Lung (tissue), 12 donors: ENCODE measurements around the gene P2RX2. TPM values are rescaled to one million over a fixed set of nuclear protein-coding genes. Genes with fewer than 3 reads are reported as not detected.

ENCODE experiments used
- ATAC-seq: fragments of 200-7000 bp; cut with Tn5 transposase; one replicate; pipeline ENCODE4 v1.9.1; 2020; ENCODE audit warnings: moderate number of reproducible peaks; ENCODE audit not compliant: insufficient read depth, low FRiP score
- DNase-seq, 3 donors: peaks; one replicate each; pipeline ENCODE4 v3.0.0-alpha.2; 2013 to 2017
- H3K27ac ChIP-seq, 2 donors: one replicate each; pipeline ENCODE4 v1.5.1; 2013; ENCODE audit warnings: mild to moderate bottlenecking in 2 of 2, moderate library complexity in 2 of 2, control low read depth in 1 of 2, inconsistent platforms in 1 of 2, low read depth in 1 of 2, low read length in 1 of 2
- H3K27me3 ChIP-seq, 3 donors: one replicate each; pipeline ENCODE4 v1.5.1; 2013; ENCODE audit warnings: low read length in 2 of 3; ENCODE audit not compliant: control insufficient read depth in 3 of 3, insufficient read depth in 3 of 3
- H3K36me3 ChIP-seq, 4 donors: one replicate each; pipeline ENCODE4 v1.5.1; 2013; ENCODE audit warnings: low read length in 4 of 4, mild to moderate bottlenecking in 1 of 4, moderate library complexity in 1 of 4; ENCODE audit not compliant: control insufficient read depth in 4 of 4, insufficient read depth in 4 of 4
- H3K4me1 ChIP-seq, 5 donors: one replicate each; pipeline ENCODE4 v1.5.1; 2013; ENCODE audit warnings: low read length in 5 of 5, mild to moderate bottlenecking in 2 of 5, moderate library complexity in 1 of 5; ENCODE audit not compliant: control insufficient read depth in 5 of 5, insufficient read depth in 5 of 5
- H3K4me3 ChIP-seq: one replicate; pipeline ENCODE4 v1.5.1; 2013; ENCODE audit warnings: mild to moderate bottlenecking, control low read depth, moderate library complexity
- H3K9ac ChIP-seq, 2 donors: one replicate each; pipeline ENCODE4 v1.5.1; 2013; ENCODE audit warnings: low read length in 2 of 2, control low read depth in 1 of 2; ENCODE audit not compliant: insufficient read depth in 1 of 2
- H3K9me3 ChIP-seq, 4 donors: one replicate each; pipeline ENCODE4 v1.5.1; 2013; ENCODE audit warnings: low read length in 3 of 4, mild to moderate bottlenecking in 1 of 4, moderate library complexity in 1 of 4; ENCODE audit not compliant: control insufficient read depth in 4 of 4, insufficient read depth in 3 of 4
- WGBS, 2 donors: extraction: QIAGEN DNeasy Blood & Tissue Kit; methylation state at CpG; one replicate each; pipeline ENCODE4 v1.1.7; 2013; 5-methylcytosine and 5-hydroxymethylcytosine counted together
- polyA plus RNA-seq, 2 donors: library from polyadenylated mRNA; stranded (reverse); fragments of 200-250 nt; gene quantifications; one replicate each; pipeline ENCODE4 v1.2.1, GENCODE V29; 2013
- total RNA-seq, 2 donors: library from RNA; depleted of rRNA in 1 of 2; stranded (reverse); fragments of >200 nt in 1 of 2; gene quantifications; one replicate each; pipeline ENCODE4 v1.2.1, GENCODE V29; 2014 to 2021
- TF ChIP-seq, protein P1 (sequence below): IDR thresholded peaks from 2 replicates; pipeline ENCODE4 v1.5.1; 2012; ENCODE audit warnings: mild to moderate bottlenecking; ENCODE audit errors: control extremely low read depth, extremely low read depth
- donor health status: control.
- donor health status: control.
- donor health status: Bipolar disorder and iron deficiency.
- donor health status: healthy.
- donor health status: DM: yes; HTN: yes; CAD: no.

Gene P2RX2
- total and polyA plus RNA-seq, 4 donors = 0.05 to 3.4 (median 0.90) TPM

- DNase-seq (no peak), ATAC-seq (no peak)
- H3K27ac ChIP-seq = no peak overlapping the region
- TF ChIP-seq, protein P1, sequence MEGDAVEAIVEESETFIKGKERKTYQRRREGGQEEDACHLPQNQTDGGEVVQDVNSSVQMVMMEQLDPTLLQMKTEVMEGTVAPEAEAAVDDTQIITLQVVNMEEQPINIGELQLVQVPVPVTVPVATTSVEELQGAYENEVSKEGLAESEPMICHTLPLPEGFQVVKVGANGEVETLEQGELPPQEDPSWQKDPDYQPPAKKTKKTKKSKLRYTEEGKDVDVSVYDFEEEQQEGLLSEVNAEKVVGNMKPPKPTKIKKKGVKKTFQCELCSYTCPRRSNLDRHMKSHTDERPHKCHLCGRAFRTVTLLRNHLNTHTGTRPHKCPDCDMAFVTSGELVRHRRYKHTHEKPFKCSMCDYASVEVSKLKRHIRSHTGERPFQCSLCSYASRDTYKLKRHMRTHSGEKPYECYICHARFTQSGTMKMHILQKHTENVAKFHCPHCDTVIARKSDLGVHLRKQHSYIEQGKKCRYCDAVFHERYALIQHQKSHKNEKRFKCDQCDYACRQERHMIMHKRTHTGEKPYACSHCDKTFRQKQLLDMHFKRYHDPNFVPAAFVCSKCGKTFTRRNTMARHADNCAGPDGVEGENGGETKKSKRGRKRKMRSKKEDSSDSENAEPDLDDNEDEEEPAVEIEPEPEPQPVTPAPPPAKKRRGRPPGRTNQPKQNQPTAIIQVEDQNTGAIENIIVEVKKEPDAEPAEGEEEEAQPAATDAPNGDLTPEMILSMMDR = no peak
- no peaks in the 10 kb centered on the region for H3K27me3 ChIP-seq
- H3K36me3 ChIP-seq = peaks cover 5 to 32% (median 18%) of the 10 kb centered on the region in 4 donors
- H3K9ac ChIP-seq = no peak overlapping the region
- H3K4me3 ChIP-seq = no peak overlapping the region
- H3K4me1 ChIP-seq = no peaks in the 10 kb centered on the region
- 95 to 99% methylated on average over 10 of the region's 10 CpGs for WGBS, 2 donors
- no peaks in the 10 kb centered on the region for H3K9me3 ChIP-seq
Observed at GRCh38 chr12:132647858-132648257, 29.3 kb downstream of the P2RX2 start.

GRCh38 chr12:132648616-132649225 lies 30.1 kb downstream of the P2RX2 start:
- ATAC-seq (no peak), DNase-seq (no peak)
- H3K9ac ChIP-seq = no peak overlapping the region
- no peaks in the 10 kb centered on the region for H3K4me1 ChIP-seq
- no peak overlapping the region for H3K27ac ChIP-seq
- H3K27me3 ChIP-seq = no peaks in the 10 kb centered on the region
- TF ChIP-seq, protein P1 = no peak
- H3K9me3 ChIP-seq = no peaks in the 10 kb centered on the region
- WGBS, 2 donors = 96% methylated on average over 24 of the region's 24 CpGs
- peaks cover 5 to 25% (median 16%) of the 10 kb centered on the region in 4 donors for H3K36me3 ChIP-seq
- H3K4me3 ChIP-seq = no peak overlapping the region

GRCh38 chr12:132649226-132649945 lies 30.8 kb downstream of the P2RX2 start:
- Histone ChIP-seq H3K27ac (no peak overlapping the region), H3K27me3 (no peaks in the 10 kb centered on the region), H3K9ac (no peak overlapping the region), H3K4me1 (no peaks in the 10 kb centered on the region), H3K9me3 (no peaks in the 10 kb centered on the region), H3K4me3 (no peak overlapping the region), H3K36me3 (peaks cover 5 to 24% (median 14%) of the 10 kb centered on the region in 4 donors)
- DNase-seq = no peak
- no peak for ATAC-seq
- TF ChIP-seq, protein P1 = no peak
- WGBS, 2 donors = 95 to 96% methylated on average over 27 of the region's 27 CpGs
